Prostate gland (tissue), 2 donors: ENCODE data around the gene UBALD2. TPM values are rescaled to one million over a fixed set of nuclear protein-coding genes. Genes with fewer than 3 reads are reported as not detected.
A peak's percentile ranks its signal among the peaks of the same experiment; 100 is the strongest.
"Not testable (repeated sequence)": the region's sequence is repeated elsewhere in the genome, so short reads cannot be mapped to it uniquely, and the experiment has no call there.

ENCODE experiments used
- DNase-seq: peaks from one replicate; pipeline ENCODE4 v3.0.0-alpha.2; 2019; ENCODE audit warnings: low spot score
- H3K27ac ChIP-seq, 2 donors: fragments of 200-600 bp; sonication (generic); 2 replicates each; pipeline ENCODE4 v1.5.1; 2017 to 2019
- H3K27me3 ChIP-seq: fragments of 200-600 bp; sonication (generic); replicated peaks from 2 replicates; pipeline ENCODE4 v1.5.1; 2019; ENCODE audit not compliant: insufficient read depth
- H3K36me3 ChIP-seq, 2 donors: fragments of 200-600 bp; sonication (generic); 1 replicate in 1 of 2; 2 replicates in 1 of 2; pipeline versions ENCODE4 v1.5.1 to v1.8.1; 2017 to 2019
- H3K4me1 ChIP-seq: fragments of 200-600 bp; sonication (generic); replicated peaks from 2 replicates; pipeline ENCODE4 v1.5.1; 2019
- H3K4me3 ChIP-seq, 2 donors: fragments of 200-600 bp; sonication (generic); 2 replicates each; pipeline ENCODE4 v1.5.1; 2017 to 2019
- H3K9me3 ChIP-seq: fragments of 200-600 bp; sonication (generic); 2 replicates; pipeline ENCODE4 v1.5.1; 2017
- CTCF ChIP-seq, 4 experiments: fragments of 200-600 bp in 2 of 4; fragments of 450-650 bp in 2 of 4; sonication (generic) in 2 of 4; IDR thresholded peaks; 1 replicate in 3 of 4; 2 replicates in 1 of 4; pipeline ENCODE4 v1.5.1; 2016 to 2019; ENCODE audit warnings: antibody characterized with exemption in 4 of 4, mild to moderate bottlenecking in 2 of 4, moderate library complexity in 2 of 4
- POLR2A ChIP-seq: fragments of 450-650 bp; IDR thresholded peaks from one replicate; pipeline ENCODE4 v1.6.1; 2016; ENCODE audit warnings: antibody characterized with exemption, mild to moderate bottlenecking
- POLR2AphosphoS5 ChIP-seq: sonication (generic); formaldehyde crosslinking; IDR thresholded peaks from one replicate; pipeline ENCODE4 v1.6.1; 2017; ENCODE audit warnings: antibody characterized with exemption
- WGBS: methylation state at CpG from one replicate; pipeline ENCODE4 v1.1.5; 2018; 5-methylcytosine and 5-hydroxymethylcytosine counted together
- intact Hi-C: fragments of 100-400 bp; cut with DNase I; formaldehyde crosslinking; loops from one replicate; pipeline ENCODE4 v1.14.2; 2022
- total RNA-seq, 2 donors: library from RNA; depleted of rRNA; stranded (reverse); fragments of >200 nt; gene quantifications; one replicate each; pipeline ENCODE4 v1.1.0, GENCODE V29; 2016

The UBALD2 gene
- total RNA-seq, 2 donors from 2014 or later: 19.4 to 19.7 TPM

GRCh38 chr17:76241204-76241538, 24.0 kb upstream of the UBALD2 start:
- intact Hi-C loops: no loop called here
- H3K4me3 ChIP-seq: peak overlapping the region; percentile 43 to 53
- no peak for DNase-seq
- 10% methylated on average over 12 of the region's 12 CpGs for WGBS
- H3K36me3 ChIP-seq: no peaks in the 10 kb centered on the region
- H3K4me1 ChIP-seq: no peaks in the 10 kb centered on the region
- H3K27me3 ChIP-seq: no peaks in the 10 kb centered on the region
- no peak overlapping the region for H3K27ac ChIP-seq
- no peak for TF ChIP-seq POLR2A
- no peak for TF ChIP-seq CTCF (IDR thresholded peaks at IDR 0.05)
- TF ChIP-seq POLR2AphosphoS5: no peak
- no peaks in the 10 kb centered on the region for H3K9me3 ChIP-seq

- H3K4me1 ChIP-seq: no peaks in the 10 kb centered on the region
- WGBS: 94% methylated on average over 15 of the region's 15 CpGs
- no peak overlapping the region for H3K4me3 ChIP-seq
- no peak for TF ChIP-seq CTCF (IDR thresholded peaks at IDR 0.05)
- TF ChIP-seq POLR2A: no peak
- no peak for TF ChIP-seq POLR2AphosphoS5
- H3K9me3 ChIP-seq: no peaks in the 10 kb centered on the region
- H3K27me3 ChIP-seq: no peaks in the 10 kb centered on the region
- intact Hi-C loops: no loop called here
- H3K36me3 ChIP-seq: no peaks in the 10 kb centered on the region
- no peak overlapping the region for H3K27ac ChIP-seq
- no peak for DNase-seq
Measured at GRCh38 chr17:76241691-76242255, 23.4 kb upstream of the UBALD2 start.

GRCh38 chr17:76243826-76244679, 21.1 kb upstream of the UBALD2 start:
- intact Hi-C loops: no loop called here
- Histone ChIP-seq H3K27ac (no peak overlapping the region), H3K9me3 (no peaks in the 10 kb centered on the region), H3K36me3 (no peaks in the 10 kb centered on the region), H3K27me3 (no peaks in the 10 kb centered on the region), H3K4me1 (no peaks in the 10 kb centered on the region), H3K4me3 (no peak overlapping the region)
- TF ChIP-seq POLR2A (no peak), CTCF (IDR thresholded peaks at IDR 0.05) (no peak), POLR2AphosphoS5 (no peak)
- WGBS: 82% methylated on average over 12 of the region's 12 CpGs
- no peak for DNase-seq

GRCh38 chr17:76244721-76245120, 20.4 kb upstream of the UBALD2 start:
- H3K27me3 ChIP-seq, H3K36me3 ChIP-seq, intact Hi-C loops, DNase-seq, H3K27ac ChIP-seq, H3K9me3 ChIP-seq, H3K4me3 ChIP-seq, H3K4me1 ChIP-seq: not testable (repeated sequence)
- WGBS: 97% methylated on average over 8 of the region's 8 CpGs

GRCh38 chr17:76246080-76247066, 18.8 kb upstream of the UBALD2 start:
- no peaks in the 10 kb centered on the region for H3K36me3 ChIP-seq
- no peaks in the 10 kb centered on the region for H3K9me3 ChIP-seq
- intact Hi-C loops: no loop called here
- 71% methylated on average over 7 of the region's 7 CpGs for WGBS
- DNase-seq: no peak
- H3K4me1 ChIP-seq: no peaks in the 10 kb centered on the region
- H3K4me3 ChIP-seq: no peak overlapping the region
- TF ChIP-seq POLR2A (no peak), CTCF (IDR thresholded peaks at IDR 0.05) (no peak), POLR2AphosphoS5 (no peak)
- no peak overlapping the region for H3K27ac ChIP-seq
- no peaks in the 10 kb centered on the region for H3K27me3 ChIP-seq
